Inflammatory macrophage treated with lipopolysaccharide for 1 hour (primary cell): ENCODE data around the gene TTYH2.
A peak's percentile ranks its signal among the peaks of the same experiment; 100 is the strongest.
"Not testable (repeated sequence)": the region's sequence is repeated elsewhere in the genome, so short reads cannot be mapped to it uniquely, and the experiment has no call there.

ENCODE experiments used
- DNase-seq, 2 donors: peaks; one replicate each; pipeline ENCODE4 v3.0.0-alpha.2; 2020 to 2022

The TTYH2 gene

DNA sequence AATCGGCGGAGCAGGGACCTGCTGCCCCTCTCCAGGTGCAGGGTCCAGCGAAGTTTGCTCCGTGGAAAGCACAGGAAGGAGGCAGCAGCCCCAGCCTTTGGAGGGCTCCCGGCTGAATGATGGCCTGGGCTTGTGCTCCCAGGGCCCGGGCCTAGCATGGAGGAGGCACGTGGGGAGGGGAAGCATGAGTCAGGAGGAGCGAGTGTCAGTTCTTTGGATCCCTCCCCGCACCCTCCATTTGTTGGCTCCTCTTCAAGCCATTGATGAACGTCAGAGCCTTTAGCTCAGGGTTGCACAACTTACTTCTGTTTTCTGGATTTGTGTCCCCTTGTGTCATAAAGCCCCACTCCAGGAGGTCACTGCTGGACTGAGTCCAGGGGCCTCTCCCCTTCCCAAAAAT lies 25.8 kb downstream of the TTYH2 start:
- DNase-seq, result peak; percentile 90 to 92

DNA sequence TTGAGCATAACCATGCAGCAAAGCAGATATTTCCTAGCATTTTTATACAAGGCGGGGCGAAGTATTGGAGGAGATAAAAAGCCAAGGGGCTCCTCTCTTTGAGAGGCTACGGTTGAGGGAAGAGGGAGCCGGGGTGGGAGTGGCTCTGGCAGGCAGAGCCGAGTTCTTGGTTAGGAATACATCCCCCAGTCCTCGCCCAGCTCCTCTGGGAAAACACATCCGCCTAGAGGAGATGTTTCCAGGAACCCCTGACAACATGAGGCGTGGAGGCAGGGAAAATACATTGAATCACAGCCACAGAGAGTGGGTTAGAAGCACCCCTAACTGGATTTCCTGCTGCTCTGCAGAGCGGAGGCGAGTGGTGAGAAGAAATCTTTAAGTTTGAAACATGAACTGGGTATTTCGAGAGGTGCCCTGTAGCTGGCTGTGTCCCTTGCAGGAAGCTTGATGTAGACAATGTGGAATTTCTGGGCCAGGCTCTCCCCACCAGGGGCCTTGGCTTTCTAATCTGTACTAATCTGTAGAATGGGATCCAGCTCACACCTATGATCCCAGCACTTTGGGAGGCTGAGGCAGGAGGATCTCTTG lies 27.3 kb downstream of the TTYH2 start:
- peak; percentile 63 to 83 for DNase-seq

GRCh38 chr17:74241431-74241830 lies 28.1 kb downstream of the TTYH2 start:
- peak; percentile 92 to 96 for DNase-seq

GRCh38 chr17:74241847-74242246 lies 28.5 kb downstream of the TTYH2 start:
- DNase-seq, result peak in 1 of 2 donors; percentile 15

DNA sequence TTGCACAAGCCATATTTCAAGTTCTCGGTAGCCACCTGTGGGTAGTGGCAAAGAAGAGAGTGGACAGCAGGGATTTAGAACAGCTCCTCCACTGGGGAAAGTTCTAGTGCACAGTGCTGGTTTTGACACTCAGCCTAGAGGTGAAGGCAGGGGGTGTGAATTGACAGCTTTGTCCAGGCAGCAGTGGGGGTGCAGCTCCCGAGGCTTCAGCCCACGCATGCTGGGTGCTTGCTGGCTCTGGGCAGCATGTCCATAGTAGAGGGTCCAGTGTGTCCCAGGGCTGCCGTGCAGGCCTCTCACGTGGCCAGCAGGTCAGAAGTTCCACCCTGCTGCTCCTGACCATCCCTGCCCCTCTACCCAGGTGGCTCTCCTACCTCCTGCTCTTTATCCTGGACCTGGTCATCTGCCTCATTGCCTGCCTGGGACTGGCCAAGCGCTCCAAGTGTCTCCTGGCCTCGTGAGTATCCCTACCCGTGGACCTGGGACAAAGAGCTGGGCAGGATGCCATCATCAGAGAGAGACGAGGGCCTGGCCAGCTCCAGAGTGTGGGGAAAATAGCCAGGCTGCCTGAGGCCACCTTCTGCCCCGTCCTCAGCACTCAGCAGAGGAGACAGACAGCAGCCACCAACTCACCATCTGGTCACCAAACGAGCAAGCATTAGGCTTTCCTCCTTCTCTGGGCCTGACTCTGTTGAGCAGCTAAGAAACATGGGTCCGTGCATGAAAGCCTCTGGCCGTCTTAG lies 29.8 kb downstream of the TTYH2 start:
- DNase-seq, result no peak

DNA sequence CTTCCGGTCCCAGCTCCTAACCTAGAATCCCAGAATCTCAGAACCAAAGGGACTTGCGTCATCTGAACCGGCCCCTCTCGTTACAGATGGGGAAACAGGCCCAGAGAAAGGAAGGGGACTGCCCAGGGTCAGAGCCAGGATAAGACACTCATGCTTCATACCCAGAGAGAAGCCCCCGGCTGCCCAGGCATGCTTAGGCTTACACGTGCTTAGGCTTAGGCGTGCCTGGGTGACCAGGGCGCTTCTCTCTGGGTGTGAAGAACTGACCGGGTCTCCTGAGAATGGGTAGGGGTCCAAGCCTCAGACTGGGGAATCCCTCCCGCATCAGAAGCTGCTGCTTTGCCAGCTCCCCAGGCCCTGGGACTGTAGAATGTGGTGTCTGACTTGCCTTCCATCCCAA lies 30.8 kb downstream of the TTYH2 start:
- no peak for DNase-seq

- no peak for DNase-seq
These were observed 31.2 kb downstream of the TTYH2 start for GRCh38 chr17:74244548-74244947.

- no peak for DNase-seq
These were observed 31.9 kb downstream of the TTYH2 start for GRCh38 chr17:74245145-74245831.

GRCh38 chr17:74245871-74246270 lies 32.5 kb downstream of the TTYH2 start:
- peak; percentile 49 to 71 for DNase-seq

DNA sequence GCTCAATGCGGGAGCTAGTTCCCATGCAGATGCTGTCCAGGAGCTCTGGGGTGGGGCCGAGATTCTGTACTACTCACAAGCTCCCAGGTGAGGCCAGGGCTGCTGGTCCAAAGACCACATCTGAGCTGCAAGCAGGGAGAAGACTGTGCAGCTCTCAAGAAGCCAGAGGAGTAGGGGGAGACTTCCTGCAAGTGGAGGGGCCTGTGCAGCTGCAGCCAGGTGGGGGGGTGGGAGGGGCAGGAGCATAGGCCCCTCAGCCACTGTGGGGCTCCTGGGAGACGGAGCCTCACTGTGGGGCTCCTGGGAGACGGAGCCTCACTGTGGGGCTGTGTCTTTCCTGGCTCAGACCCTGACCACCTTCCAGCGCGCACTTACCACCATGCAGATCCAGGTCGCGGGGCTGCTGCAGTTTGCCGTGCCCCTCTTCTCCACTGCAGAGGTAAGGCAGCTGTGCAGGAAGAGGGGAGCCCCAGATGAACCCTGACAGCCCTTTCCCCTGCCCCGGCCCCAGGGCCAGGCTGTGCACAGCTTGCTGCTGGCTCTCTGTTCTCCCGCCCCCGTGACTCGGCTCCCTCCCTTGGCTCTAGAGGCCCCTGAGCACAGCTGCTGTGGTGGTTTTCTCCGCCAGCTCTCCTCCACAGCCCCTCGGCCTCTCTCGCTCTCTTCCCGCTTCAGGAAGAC lies 36.4 kb downstream of the TTYH2 start:
- DNase-seq, result no peak

DNA sequence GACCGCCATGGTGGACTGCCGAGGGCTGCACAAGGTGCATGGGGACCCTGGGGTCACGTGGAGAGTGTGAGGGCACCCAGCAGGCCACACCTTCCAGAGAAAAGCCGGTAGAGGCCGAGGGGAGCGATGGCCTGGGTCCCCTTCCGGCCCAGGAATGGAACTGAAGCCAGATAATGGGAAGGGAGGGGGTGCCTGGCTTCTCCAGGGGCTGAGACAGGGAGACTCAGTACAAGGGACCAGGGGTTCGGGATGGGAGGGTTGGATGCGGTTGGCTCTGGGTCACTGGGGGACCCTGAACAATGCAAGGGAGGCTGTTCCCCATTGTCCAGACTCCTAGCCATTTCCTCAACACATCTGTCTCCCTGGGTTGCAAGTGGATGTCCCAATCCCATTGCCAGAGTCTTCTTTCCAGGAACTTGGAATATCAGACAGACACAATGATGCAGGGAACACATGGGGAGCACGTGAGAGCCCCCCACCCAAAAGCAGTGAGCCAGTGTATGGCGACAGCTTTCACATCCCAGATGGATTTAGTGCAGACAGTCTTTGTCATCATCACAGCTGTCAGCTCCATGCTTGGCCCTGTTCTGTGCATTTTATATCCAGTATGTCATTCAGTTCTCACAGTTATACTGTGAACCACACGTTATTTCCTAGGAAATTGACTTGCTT lies 37.1 kb downstream of the TTYH2 start:
- DNase-seq, result no peak

- DNase-seq, result no peak
These were observed 37.7 kb downstream of the TTYH2 start for GRCh38 chr17:74251051-74251450.

DNA sequence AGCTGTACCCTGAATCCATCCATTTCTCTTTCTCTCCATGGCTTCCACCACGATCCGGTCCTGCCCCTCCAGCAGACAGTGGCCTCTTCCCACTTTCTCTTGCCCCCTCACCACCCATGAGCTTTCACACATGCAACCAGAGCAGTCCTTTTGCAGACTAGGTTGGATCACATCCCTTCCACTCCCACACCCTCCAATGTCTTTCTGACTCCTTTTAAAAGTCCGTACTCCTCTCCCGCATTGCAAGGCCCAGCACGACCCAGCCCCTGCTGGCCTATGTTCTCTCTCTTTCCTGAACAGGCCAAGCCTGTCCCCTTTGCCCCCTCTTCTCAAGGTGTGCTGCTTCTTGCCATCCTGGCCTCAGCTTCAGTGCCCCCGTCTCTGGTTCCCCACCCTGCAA lies 38.2 kb downstream of the TTYH2 start:
- no peak for DNase-seq

DNA sequence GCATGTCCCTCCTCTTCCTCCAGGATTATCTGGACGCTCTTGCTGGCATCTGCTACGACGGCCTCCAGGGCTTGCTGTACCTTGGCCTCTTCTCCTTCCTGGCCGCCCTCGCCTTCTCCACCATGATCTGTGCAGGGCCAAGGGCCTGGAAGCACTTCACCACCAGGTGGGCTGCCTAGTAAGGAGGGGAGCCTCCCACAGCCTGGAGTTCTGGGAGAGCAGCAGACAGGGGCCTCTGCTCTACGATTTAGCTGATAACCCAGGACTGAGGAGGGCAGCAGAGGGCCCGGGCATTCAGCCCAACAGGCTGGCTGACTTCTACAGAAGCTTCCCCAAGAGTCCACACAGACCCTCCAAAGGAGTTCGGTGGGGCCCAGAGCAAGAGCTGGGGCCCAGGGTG lies 38.8 kb downstream of the TTYH2 start:
- DNase-seq, result no peak

- no peak for DNase-seq
These were observed 39.7 kb downstream of the TTYH2 start for GRCh38 chr17:74253036-74253435.

GRCh38 chr17:74257311-74257710 lies 43.9 kb downstream of the TTYH2 start:
- no peak for DNase-seq

GRCh38 chr17:74259667-74260524 lies 46.5 kb downstream of the TTYH2 start:
- DNase-seq, result no peak

- DNase-seq, result no peak
These were observed 47.1 kb downstream of the TTYH2 start for GRCh38 chr17:74260525-74260850.

DNA sequence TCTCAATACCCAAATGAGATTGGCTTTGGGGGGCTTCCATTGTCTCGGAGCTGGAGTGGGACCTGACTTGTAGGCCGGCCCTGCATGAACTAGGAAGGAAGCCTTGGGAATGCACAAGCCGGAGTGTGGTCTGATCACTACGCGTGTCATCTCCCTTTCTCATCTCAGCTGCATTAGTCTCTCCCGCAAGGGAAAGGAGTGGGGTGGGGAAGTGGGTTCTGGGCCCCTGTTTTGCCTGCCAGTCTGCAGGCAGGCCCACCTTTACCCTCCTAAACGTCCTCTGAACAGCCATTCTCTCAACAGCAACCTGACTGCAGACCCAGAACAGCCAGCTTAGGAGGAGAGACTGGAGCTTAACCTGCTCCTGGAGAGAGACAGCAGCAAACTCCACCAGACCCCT lies 49.2 kb downstream of the TTYH2 start:
- no peak for DNase-seq

DNA sequence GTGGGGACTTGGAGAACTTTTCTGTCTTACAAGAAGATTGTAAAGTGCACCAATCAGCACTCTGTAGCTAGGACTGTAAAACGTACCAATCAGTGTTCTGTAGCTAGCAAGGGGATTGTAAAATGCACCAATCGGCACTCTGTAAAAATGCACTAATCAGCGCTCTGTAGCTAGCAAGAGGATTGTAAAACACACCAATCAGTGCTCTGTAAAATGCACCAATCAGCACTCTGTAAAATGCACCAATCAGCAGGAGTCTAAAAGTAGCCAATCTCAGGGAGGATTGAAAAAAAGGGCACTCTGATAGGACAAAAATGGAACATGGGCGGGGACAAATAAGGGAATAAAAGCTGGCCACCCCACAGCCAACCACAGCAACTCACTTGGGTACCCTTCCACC lies 53.7 kb downstream of the TTYH2 start:
- DNase-seq, result not testable (repeated sequence)

- DNase-seq, result no peak
These were observed 54.2 kb downstream of the TTYH2 start for GRCh38 chr17:74267579-74267978.

DNA sequence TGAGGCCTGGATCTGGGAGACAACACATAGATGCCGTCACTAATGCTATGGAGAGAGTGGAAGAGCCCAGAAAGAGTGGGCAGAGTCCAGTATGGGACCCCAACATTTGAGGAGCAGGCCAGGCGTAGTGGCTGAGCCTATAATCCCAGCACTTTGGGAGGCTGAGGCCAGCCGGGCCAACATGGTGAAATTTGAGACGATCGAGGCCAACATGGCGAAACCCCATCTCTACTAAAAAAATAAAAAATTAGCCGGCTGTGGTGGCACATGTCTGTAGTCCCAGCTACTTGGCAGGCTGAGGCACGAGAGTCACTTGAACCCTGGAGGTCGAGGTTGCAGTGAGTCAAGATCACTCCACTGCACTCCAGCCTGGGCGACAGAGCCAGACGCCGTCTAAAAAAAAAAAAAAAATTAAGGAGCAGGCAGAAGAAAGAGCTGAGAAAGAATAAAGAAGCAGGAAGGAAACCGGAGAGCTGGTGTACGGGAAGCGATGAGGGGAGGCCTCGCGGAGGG lies 54.7 kb downstream of the TTYH2 start:
- no peak for DNase-seq
